Posterior cingulate gyrus (tissue), 11 donors: ENCODE data around the gene COPS2.
A peak's percentile ranks its signal among the peaks of the same experiment; 100 is the strongest.
"Not testable (repeated sequence)": the region's sequence is repeated elsewhere in the genome, so short reads cannot be mapped to it uniquely, and the experiment has no call there.

Source experiments
- DNase-seq, 10 donors: peaks; one replicate each; pipeline versions ENCODE4 v3.0.0 to v3.0.0-alpha.2; 2020 to 2021; ENCODE audit warnings: mixed read lengths in 3 of 10
- intact Hi-C: fragments of 100-400 bp; cut with DNase I; formaldehyde crosslinking; loops from one replicate; pipeline ENCODE4 v1.15.1; 2023

The COPS2 gene

GRCh38 chr15:49155110-49155833 is at the start of gene COPS2:
Gene COPS2 (minus strand): TSS chr15:49155599. CDS start chr15:49155578, 21 bp downstream.
- DNase-seq = peak; percentile 92 to 99 (median 95)
- intact Hi-C loops = loop anchor here (1.0 to 10.0 kb wide), 4 partner anchors 109 to 1270 kb away; partner anchors contain the start of genes DUT, SECISBP2L and USP8

DNA sequence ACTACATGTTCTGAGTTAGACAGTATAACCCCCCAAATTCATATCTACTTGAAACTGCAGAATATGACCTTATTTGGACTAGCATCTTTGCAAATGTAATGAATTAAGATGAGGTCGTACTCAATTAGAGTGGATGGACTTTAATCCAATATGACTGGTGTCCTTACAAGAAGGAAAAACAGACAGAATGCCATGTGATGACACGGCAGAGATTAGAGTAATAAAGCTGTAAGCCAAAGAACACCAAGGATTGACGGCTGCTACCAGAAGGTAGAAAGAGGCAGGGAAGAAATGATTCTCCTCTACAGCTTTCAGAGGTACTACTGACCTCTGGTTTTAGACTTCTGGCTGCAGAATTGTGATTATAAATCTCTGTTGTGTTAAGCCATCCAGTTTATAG is 44.9 kb upstream of the COPS2 start:
- intact Hi-C loops = no loop called here
- DNase-seq = no peak

DNA sequence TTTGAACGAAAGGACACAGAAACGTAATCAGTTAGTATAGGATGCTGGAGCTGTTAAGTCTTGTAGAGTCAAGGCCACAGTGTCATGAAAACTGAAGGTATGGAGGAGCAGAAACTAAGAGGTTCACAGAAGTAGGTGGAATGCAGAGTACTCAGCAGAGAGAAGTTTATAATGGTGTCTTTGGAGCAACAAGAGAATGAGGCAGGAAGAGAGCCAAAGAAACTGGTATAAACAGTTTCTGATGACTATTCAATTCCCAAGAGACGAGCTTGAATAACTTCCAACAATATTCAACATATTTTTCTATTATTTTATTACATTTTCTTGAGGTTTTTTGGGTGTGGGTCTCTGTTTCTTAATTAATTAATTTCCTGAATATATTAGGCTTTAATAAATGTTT is 44.3 kb upstream of the COPS2 start:
- DNase-seq = no peak
- intact Hi-C loops = no loop called here

- intact Hi-C loops = no loop called here
- no peak for DNase-seq
Measured at GRCh38 chr15:49196856-49197255, 41.5 kb upstream of the COPS2 start.

DNA sequence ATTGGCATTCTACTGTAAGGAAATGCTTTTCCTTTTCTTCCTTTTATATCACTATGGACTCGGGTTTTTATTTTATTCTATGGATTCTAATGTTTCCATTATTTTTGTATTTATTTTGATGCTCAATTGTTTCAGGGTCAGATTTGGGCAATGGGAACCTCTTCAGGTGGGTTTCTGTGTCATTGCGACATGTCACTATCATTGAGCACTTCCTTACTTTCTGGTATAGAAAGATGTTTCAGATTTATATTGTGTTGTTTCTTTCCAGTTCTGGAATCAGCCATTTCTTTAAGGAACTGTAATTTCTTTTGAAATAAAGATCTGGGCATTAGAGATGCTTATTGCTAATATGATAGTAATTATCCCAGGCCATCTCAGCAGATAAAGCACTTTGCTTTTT is 36.5 kb upstream of the COPS2 start:
- intact Hi-C loops = no loop called here
- no peak for DNase-seq

DNA sequence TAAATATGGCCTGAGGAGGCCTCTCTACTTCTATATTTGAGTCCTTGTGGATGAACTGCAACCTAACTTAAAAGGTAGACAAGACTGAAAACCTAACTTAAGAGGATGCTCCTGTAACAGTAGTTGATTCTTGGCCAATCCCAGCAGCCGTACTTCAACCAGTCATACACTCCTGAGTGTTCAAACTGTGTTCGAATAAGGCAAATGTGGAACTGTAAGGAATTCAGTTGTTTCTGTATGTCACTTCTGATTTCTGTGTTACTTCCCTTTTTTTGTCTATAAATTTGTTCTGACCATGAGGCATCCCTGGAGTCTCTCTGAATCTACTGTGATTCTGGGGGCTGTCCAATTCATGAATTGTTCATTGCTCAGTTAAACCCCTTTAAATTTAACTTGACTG is 35.2 kb upstream of the COPS2 start:
- no peak for DNase-seq
- intact Hi-C loops = no loop called here

- no peak for DNase-seq
- intact Hi-C loops = no loop called here
Measured at GRCh38 chr15:49189631-49190030, 34.2 kb upstream of the COPS2 start.

DNA sequence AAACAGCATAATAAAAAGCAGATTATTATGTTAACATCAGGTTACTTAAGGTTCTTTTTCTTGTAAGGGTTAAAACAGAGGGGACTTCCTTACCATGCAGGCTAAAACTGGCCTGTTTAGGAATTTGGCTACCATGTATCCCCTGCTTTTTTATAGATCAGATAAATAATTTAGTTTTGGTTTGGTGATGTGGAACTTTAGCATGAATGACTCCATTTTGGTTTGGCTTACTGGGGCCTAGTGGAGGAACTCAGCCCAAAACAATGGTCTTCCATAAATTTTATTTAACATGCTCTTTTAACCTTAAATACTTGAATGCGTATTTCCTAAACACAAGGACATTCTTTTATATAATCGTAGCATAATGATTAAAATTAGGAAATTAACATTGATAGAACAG is 33.5 kb upstream of the COPS2 start:
- no peak for DNase-seq
- intact Hi-C loops = no loop called here

DNA sequence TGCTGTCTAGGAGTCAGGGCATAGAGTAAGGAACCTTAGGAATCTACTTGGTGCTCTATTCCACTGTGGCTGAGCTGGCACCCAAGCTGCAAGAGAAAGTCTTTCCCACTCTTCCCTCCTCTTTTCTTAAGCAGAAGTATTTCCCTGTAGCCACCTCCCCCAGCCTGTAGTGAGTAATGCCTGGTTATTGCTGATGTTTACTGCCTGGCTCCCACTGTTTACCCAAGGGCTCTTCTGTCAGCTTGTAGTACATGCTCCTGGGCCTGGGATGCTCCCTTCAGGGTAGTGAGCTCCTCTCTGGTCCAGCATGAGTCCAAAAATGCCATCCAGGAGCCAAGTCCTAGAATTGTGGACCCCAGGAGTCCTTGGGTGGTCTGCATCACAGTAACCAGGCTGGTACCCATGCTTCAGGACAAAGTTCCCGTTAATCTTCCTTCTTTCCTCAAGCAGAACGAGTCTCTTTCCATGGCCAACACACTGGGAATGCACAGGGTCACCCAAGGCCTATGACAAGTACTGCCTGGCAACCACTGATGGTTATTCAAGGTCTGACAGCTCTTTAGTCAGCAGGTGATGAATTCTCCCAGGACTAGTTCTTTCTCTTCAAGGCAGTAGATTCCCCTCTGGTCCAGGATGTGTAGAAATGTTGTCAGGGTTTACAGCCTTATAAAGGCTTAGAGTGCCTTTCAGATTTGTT is 32.3 kb upstream of the COPS2 start:
- intact Hi-C loops = no loop called here
- DNase-seq = no peak

- no peak for DNase-seq
- intact Hi-C loops = no loop called here
Measured at GRCh38 chr15:49185473-49185872, 30.1 kb upstream of the COPS2 start.

DNA sequence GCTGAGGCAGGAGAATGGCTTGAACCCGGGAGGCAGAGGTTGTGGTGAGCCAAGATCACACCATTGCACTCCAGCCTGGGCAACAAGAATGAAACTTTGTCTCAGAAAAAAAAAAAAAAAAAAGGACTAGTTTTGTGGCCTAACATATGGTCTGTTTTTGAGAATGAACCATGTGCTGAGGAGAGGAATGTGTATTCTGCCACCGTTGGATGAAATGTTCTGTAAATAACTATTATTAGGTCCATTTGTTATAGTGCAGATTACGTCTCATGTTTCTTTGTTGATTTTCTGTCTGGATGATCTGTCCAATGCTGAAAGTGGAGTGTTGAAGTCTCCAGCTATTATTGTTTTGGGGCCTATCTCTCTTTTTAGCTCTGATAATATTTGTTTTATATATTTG is 28.3 kb upstream of the COPS2 start:
- DNase-seq, intact Hi-C loops: not testable (repeated sequence)

GRCh38 chr15:49182128-49182527 is 26.7 kb upstream of the COPS2 start:
- intact Hi-C loops = no loop called here

GRCh38 chr15:49179433-49180190 is 24.2 kb upstream of the COPS2 start:
- intact Hi-C loops = no loop called here
- DNase-seq = no peak

More at GRCh38 chr15:49182128-49182527, 26.7 kb upstream of the COPS2 start:
- DNase-seq = no peak

DNA sequence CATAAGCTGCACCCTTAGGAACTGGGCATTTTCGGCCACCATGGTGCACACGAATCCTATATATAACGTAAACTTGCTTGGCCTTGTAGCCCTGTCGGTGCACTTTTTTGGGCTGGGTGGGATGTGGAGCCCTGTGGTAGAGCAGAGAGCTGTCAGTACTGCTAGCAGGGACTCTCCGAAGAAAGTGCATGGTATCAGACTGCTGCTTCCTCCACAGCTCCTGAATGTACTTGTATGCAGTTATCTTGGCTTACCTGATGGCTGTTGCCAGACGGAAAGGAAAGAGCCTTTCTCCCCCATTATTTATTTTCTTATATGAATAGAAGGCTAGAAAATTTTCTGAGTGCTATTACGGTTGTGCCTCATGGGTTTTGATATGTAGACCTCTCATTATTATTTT is 23.1 kb upstream of the COPS2 start:
- intact Hi-C loops = no loop called here
- no peak for DNase-seq

GRCh38 chr15:49175582-49176397 is 20.4 kb upstream of the COPS2 start:
- DNase-seq, intact Hi-C loops: not testable (repeated sequence)

DNA sequence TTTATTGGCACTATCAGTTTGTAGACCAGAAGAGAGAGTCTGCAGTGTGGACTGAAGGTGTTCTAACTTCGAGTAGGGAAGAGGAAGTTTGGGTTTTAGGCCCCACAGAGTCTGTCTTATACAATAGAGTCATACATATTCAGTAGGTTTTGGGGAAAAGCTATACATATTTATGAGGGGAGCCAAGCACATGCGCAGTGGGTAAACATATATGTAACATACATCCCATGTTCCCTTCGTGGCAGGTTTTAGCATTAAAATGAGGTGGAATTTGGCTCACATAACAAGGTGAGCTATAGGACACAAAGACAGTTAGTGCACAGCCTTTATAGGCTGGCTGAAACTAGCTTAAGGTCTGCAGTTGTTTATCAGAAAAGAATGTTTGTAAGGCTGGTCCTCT is 19.5 kb upstream of the COPS2 start:
- DNase-seq = no peak
- intact Hi-C loops = no loop called here

GRCh38 chr15:49171790-49172189 is 16.4 kb upstream of the COPS2 start:
- intact Hi-C loops = no loop called here
- DNase-seq = peak in 1 of 10 donors; percentile 74

GRCh38 chr15:49169880-49170597 is 14.6 kb upstream of the COPS2 start, which contains the start of gene GALK2:
Gene GALK2 (plus strand): TSS chr15:49170247. CDS start chr15:49170323, 76 bp downstream.
- DNase-seq = peak; percentile 58 to 97 (median 82)
- intact Hi-C loops = no loop called here

DNA sequence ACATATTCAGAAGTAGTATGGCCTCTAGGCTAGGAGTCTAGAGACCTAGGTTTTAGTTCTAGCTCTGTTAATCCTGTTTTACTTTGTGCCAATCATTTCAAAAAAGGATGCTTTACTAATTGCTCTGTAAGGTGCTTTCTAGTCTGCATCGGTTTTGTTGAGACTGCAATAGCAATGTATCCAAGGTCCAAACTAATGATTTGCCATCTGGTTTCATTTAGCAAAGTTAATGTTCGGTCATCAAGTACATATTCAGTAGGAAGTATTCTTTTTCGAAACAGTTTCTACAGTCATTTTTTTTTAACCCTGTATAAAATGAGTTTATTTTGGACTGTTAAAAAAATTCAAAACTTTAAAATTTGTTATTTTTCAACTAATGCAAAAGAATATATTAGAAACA is 12.6 kb upstream of the COPS2 start:
- intact Hi-C loops = no loop called here
- DNase-seq = no peak

DNA sequence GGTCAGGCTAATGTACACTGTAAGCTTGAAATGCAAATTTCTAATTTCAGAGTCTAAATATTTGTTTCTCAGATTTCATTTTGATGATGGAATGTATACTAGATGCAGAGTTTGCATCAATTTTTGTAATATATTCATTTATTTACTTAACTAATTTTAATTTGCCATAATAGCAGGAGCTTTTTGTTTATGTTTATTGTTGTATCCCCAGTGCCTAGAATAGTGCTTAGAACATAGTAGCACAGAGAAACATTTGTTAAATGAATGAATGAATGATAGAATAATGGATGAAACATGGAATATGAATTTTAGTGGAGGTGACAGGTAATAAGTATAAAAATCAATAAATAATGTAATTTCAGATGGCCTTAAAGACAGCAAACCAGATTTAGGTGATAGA is 9.5 kb upstream of the COPS2 start:
- no peak for DNase-seq
- intact Hi-C loops = no loop called here
